SK-N-SH (cell line): ENCODE results near the gene WWTR1. TPM values are rescaled to one million over a fixed set of nuclear protein-coding genes. Genes with fewer than 3 reads are reported as not detected.

Experiments used
- CTCF ChIA-PET: fragments of 300-600, 350-600 bp; formaldehyde crosslinking; extraction: SDS; loops from one replicate; lab custom pipeline; 2021; lab: Yijun Ruan, JAX
- POLR2A ChIA-PET: fragments of 350-600 bp; sonication (Branson Sonifier 250); formaldehyde crosslinking; extraction: SDS; loops from one replicate; lab custom pipeline; 2020; ENCODE audit warnings: antibody characterized with exemption, inconsistent platforms; lab: Yijun Ruan, JAX
- DNase-seq: peaks from one replicate; pipeline ENCODE4 v3.0.0; 2012
- H2AFZ ChIP-seq: fragments of 200-600 bp; sonication (generic); 2 replicates; pipeline ENCODE4 v1.8.1; 2016; ENCODE audit warnings: antibody characterized with exemption, mild to moderate bottlenecking, low read depth
- H3F3A ChIP-seq: fragments of 200-600 bp; sonication (generic); replicated peaks from 2 replicates; pipeline ENCODE3; 2016; ENCODE audit warnings: antibody characterized with exemption, mild to moderate bottlenecking; ENCODE audit not compliant: insufficient read depth
- H3K27ac ChIP-seq, 2 experiments: fragments of 200-500 bp in 1 of 2; fragments of 200-600 bp in 1 of 2; sonication (Bioruptor generic) in 1 of 2; sonication (generic), shearing (Covaris generic) in 1 of 2; 2 replicates each; pipeline versions ENCODE4 v1.5.1 to v1.6.1; 2014 to 2016; ENCODE audit warnings: low read depth in 2 of 2, inconsistent platforms in 1 of 2, low read length in 1 of 2, mild to moderate bottlenecking in 1 of 2, mixed read lengths in 1 of 2
- H3K27me3 ChIP-seq: fragments of 200-600 bp; sonication (generic), shearing (Covaris generic); 2 replicates; pipeline ENCODE4 v1.6.1; 2016; ENCODE audit warnings: mixed run types; ENCODE audit not compliant: insufficient read depth
- H3K36me3 ChIP-seq, 2 experiments: fragments of 200-500 bp in 1 of 2; fragments of 200-600 bp in 1 of 2; sonication (Bioruptor generic) in 1 of 2; sonication (generic) in 1 of 2; replicated peaks in 1 of 2; 2 replicates each; pipeline versions ENCODE3 to v1.5.1; 2014 to 2016; ENCODE audit warnings: low read length in 1 of 2, mild to moderate bottlenecking in 1 of 2; ENCODE audit not compliant: insufficient read depth in 2 of 2, control insufficient read depth in 1 of 2
- H3K4me1 ChIP-seq, 2 experiments: fragments of 200-500 bp in 1 of 2; fragments of 200-600 bp in 1 of 2; sonication (Bioruptor generic) in 1 of 2; sonication (generic), shearing (Covaris generic) in 1 of 2; 2 replicates each; pipeline versions ENCODE4 v1.5.1 to v1.6.1; 2014 to 2016; ENCODE audit warnings: low read depth in 1 of 2, low read length in 1 of 2, mixed run types in 1 of 2; ENCODE audit not compliant: insufficient read depth in 2 of 2, control insufficient read depth in 1 of 2
- H3K4me2 ChIP-seq: fragments of 200-600 bp; sonication (generic), shearing (Covaris generic); 2 replicates; pipeline ENCODE4 v1.6.1; 2017; ENCODE audit warnings: mixed run types
- H3K4me3 ChIP-seq, 2 experiments: fragments of 200-500 bp in 1 of 2; fragments of 200-600 bp in 1 of 2; sonication (Bioruptor generic) in 1 of 2; sonication (generic), shearing (Covaris generic) in 1 of 2; 2 replicates each; pipeline versions ENCODE4 v1.5.1 to v1.8.1; 2014 to 2016; ENCODE audit warnings: low read depth in 2 of 2, inconsistent platforms in 1 of 2, low read length in 1 of 2, mild to moderate bottlenecking in 1 of 2, mixed read lengths in 1 of 2, moderate library complexity in 1 of 2
- H3K79me2 ChIP-seq: fragments of 200-600 bp; sonication (generic); 2 replicates; pipeline ENCODE4 v1.8.1; 2017; ENCODE audit warnings: mild to moderate bottlenecking; ENCODE audit not compliant: insufficient read depth
- H3K9ac ChIP-seq: fragments of 200-600 bp; sonication (generic); 2 replicates; pipeline ENCODE4 v1.6.1; 2017; ENCODE audit warnings: mixed run types
- H3K9me2 ChIP-seq: fragments of 200-600 bp; sonication (generic); 2 replicates; pipeline ENCODE4 v1.6.1; 2017; ENCODE audit warnings: mixed run types
- H3K9me3 ChIP-seq: fragments of 200-600 bp; sonication (generic); 2 replicates; pipeline ENCODE4 v1.6.1; 2017; ENCODE audit warnings: mixed run types, mild to moderate bottlenecking, moderate library complexity
- H4K20me1 ChIP-seq: fragments of 200-600 bp; sonication (generic); 2 replicates; pipeline ENCODE4 v1.6.1; 2017; ENCODE audit warnings: mild to moderate bottlenecking, mixed run types; ENCODE audit not compliant: insufficient read depth
- CHD2 ChIP-seq: fragments of 150-350 bp; IDR thresholded peaks from 2 replicates; pipeline ENCODE4 v1.6.1; 2018; ENCODE audit warnings: low read length; ENCODE audit not compliant: partially characterized antibody
- CTCF ChIP-seq: fragments of 200-600 bp; sonication (generic); IDR thresholded peaks from 2 replicates; pipeline ENCODE4 v1.6.1; 2017; ENCODE audit warnings: antibody characterized with exemption, mild to moderate bottlenecking, moderate library complexity
- EP300 ChIP-seq, 2 experiments: IDR thresholded peaks; 2 replicates each; pipeline versions ENCODE4 v1.4.0 to v1.6.1; 2012; ENCODE audit warnings: borderline replicate concordance in 1 of 2, low read depth in 1 of 2, low read length in 1 of 2
- FOXJ3 ChIP-seq: sonication (generic); formaldehyde crosslinking; IDR thresholded peaks from 2 replicates; pipeline ENCODE4 v1.5.1; 2020; ENCODE audit warnings: mild to moderate bottlenecking, missing genetic modification reagents
- FOXM1 ChIP-seq: IDR thresholded peaks from 2 replicates; pipeline ENCODE4 v1.4.0; 2012; ENCODE audit warnings: low read depth, mild to moderate bottlenecking
- GATA2 ChIP-seq: sonication (generic); formaldehyde crosslinking; IDR thresholded peaks from 2 replicates; pipeline ENCODE4 v1.5.0; 2020; ENCODE audit warnings: mild to moderate bottlenecking, missing genetic modification reagents
- IRF3 ChIP-seq: fragments of 150-350 bp; IDR thresholded peaks from 2 replicates; pipeline ENCODE4 v1.6.1; 2016; ENCODE audit warnings: mild to moderate bottlenecking, low read depth, low read length
- MEF2A ChIP-seq: IDR thresholded peaks from 2 replicates; pipeline ENCODE4 v1.4.0; 2012; ENCODE audit warnings: low read depth, borderline replicate concordance
- NRF1 ChIP-seq: IDR thresholded peaks from 2 replicates; pipeline ENCODE4 v1.6.1; 2012; ENCODE audit warnings: low read depth, mild to moderate bottlenecking, low read length
- RAD21 ChIP-seq: IDR thresholded peaks from 2 replicates; pipeline ENCODE4 v1.6.1; 2012; ENCODE audit warnings: mild to moderate bottlenecking, low read length
- RFX5 ChIP-seq: IDR thresholded peaks from 2 replicates; pipeline ENCODE4 v1.6.1; 2012; ENCODE audit warnings: mild to moderate bottlenecking, improper control_type of control experiment, low read length
- RXRA ChIP-seq: IDR thresholded peaks from 2 replicates; pipeline ENCODE4 v1.4.0; 2012; ENCODE audit warnings: low read depth, mild to moderate bottlenecking, borderline replicate concordance
- SIN3A ChIP-seq: IDR thresholded peaks from 2 replicates; pipeline ENCODE4 v1.6.1; 2012; ENCODE audit warnings: low read depth, mild to moderate bottlenecking, low read length, moderate library complexity, borderline replicate concordance
- SMC3 ChIP-seq: IDR thresholded peaks from 2 replicates; pipeline ENCODE4 v1.6.1; 2012; ENCODE audit warnings: low read depth, low read length, improper control_type of control experiment
- TAF1 ChIP-seq: IDR thresholded peaks from 2 replicates; pipeline ENCODE4 v1.6.1; 2012; ENCODE audit warnings: low read depth, mild to moderate bottlenecking, low read length, moderate library complexity, borderline replicate concordance
- TCF12 ChIP-seq: IDR thresholded peaks from 2 replicates; pipeline ENCODE4 v1.4.0; 2012
- YY1 ChIP-seq: IDR thresholded peaks from 2 replicates; pipeline ENCODE4 v1.4.0; 2012; ENCODE audit warnings: low read depth, mild to moderate bottlenecking
- WGBS: methylation state at CpG from one replicate; pipeline ENCODE4 v1.1.6; 2017; ENCODE audit warnings: low lambda C conversion rate; 5-methylcytosine and 5-hydroxymethylcytosine counted together
- polyA plus RNA-seq, 3 experiments: library from polyadenylated mRNA; depleted of rRNA; stranded (reverse); fragments of >200 nt; gene quantifications; 2 replicates each; pipeline ENCODE4 v1.2.3, GENCODE V29; 2012
- TF ChIP-seq, protein P1 (sequence below): IDR thresholded peaks from 2 replicates; pipeline ENCODE4 v1.4.0; 2012; ENCODE audit warnings: low read depth, borderline replicate concordance
- TF ChIP-seq, protein P2 (sequence below): fragments of 150-350 bp; IDR thresholded peaks from 2 replicates; pipeline ENCODE4 v1.6.1; 2017; ENCODE audit warnings: antibody characterized with exemption, low read length, low read depth, borderline replicate concordance

WWTR1 gene
- polyA plus RNA-seq, 1 of the 3 experiments (the other 2 are of a cell fraction), result 60.6 TPM

DNA sequence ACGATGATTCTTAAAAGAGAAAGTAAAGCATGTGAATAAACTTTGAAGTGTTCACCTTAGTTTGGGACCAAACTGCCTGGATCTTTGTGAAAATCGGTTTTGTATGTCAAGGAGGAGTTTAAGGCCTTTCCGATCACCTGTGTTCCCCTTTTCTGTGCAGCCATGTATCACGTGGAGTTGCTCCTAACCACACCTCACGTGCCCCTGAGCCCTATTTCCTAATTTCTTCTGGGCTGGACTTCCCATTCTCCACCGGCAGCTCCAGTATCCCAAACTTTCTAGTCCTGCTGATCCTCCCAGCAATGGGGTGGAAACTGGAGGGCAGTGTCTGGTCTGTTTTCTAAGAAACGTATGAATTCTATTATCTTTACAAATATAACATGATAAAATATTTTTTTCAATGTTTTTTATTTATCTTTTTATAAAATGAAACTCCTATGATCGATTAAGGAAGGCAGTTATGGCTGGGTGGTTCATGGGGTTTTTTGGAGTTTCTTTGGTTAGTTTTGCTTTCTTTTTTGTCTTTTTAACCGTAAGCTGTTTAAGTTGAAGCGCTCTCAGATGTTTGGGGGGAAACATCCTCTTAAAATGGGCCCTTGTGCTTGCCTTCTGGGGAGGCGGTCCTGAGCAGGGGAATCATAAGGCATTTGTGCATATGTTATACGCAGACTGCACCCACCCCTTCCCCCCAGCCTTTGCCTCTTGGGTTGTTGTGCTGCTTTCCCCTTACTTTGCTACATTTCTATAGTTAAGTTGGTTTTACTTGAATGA is 43.6 kb upstream of the WWTR1 start:
- ChIA-PET POLR2A (no interaction called here), CTCF (interaction anchor here (0.7 kb wide), 1 partner anchor 133 kb away, joined by 3 read pairs; no protein-coding TSS in a partner anchor)
- Histone ChIP-seq H3K79me2 (no peaks in the 10 kb centered on the region), H3F3A (peaks cover 10% of the 10 kb centered on the region), H3K9me2 (no peaks in the 10 kb centered on the region), H3K9me3 (no peaks in the 10 kb centered on the region), H3K36me3 (no peaks in the 10 kb centered on the region), H4K20me1 (no peaks in the 10 kb centered on the region), H3K27ac (no peak overlapping the region), H2AFZ (no peak overlapping the region), H3K27me3 (no peaks in the 10 kb centered on the region), H3K4me3 (no peak overlapping the region), H3K9ac (no peak overlapping the region), H3K4me2 (no peak overlapping the region), H3K4me1 (peaks cover 2 to 9% of the 10 kb centered on the region in 2 experiments; a peak in 2 of 4 replicates)
- TF ChIP-seq GATA2 (CRISPR knock-in tag), result no peak
- TF ChIP-seq, protein P1, sequence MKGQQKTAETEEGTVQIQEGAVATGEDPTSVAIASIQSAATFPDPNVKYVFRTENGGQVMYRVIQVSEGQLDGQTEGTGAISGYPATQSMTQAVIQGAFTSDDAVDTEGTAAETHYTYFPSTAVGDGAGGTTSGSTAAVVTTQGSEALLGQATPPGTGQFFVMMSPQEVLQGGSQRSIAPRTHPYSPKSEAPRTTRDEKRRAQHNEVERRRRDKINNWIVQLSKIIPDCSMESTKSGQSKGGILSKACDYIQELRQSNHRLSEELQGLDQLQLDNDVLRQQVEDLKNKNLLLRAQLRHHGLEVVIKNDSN, result no peak
- TF ChIP-seq, protein P2, sequence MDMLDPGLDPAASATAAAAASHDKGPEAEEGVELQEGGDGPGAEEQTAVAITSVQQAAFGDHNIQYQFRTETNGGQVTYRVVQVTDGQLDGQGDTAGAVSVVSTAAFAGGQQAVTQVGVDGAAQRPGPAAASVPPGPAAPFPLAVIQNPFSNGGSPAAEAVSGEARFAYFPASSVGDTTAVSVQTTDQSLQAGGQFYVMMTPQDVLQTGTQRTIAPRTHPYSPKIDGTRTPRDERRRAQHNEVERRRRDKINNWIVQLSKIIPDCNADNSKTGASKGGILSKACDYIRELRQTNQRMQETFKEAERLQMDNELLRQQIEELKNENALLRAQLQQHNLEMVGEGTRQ, result no peak
- no peak for TF ChIP-seq RFX5
- no peak for TF ChIP-seq SMC3
- no peak for TF ChIP-seq TCF12
- TF ChIP-seq NRF1, result no peak
- no peak for TF ChIP-seq CTCF
- no peak for TF ChIP-seq RAD21
- TF ChIP-seq CHD2, result no peak
- WGBS, result 84% methylated on average over 12 of the region's 12 CpGs
- no peak for DNase-seq

DNA sequence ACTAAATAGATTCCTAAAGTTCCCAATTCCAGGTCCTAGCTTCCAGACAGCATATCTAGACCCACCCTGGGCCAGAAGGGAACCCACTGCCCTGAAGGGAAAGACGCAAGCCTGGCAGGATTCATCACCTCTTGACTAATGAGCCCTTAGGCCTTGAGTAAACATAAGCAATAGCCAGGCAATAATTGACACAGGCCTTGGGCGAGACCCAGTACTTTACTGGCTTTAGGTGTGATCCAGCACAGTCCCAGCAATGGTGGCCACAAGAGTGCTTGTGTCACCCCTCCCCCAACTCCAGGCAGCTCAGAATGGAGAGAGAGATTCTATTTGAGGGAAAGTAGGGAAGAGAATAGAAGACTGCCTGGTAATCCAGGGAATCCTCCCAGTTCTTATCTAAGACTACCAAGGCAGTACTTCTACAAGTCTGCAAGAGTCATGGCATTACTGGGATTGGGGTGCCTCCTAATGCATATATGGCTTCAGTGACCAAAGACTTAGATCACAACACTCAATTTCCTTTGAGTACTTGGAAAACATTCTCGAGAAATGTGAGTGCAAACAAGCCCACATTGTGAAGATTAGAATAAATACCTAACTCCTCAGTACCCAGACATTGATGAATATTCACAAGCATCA is 30.4 kb upstream of the WWTR1 start:
- 74% methylated on average over 2 of the region's 3 CpGs for WGBS
- no peaks in the 10 kb centered on the region for H3K9me3 ChIP-seq
- no peaks in the 10 kb centered on the region for H3K9me2 ChIP-seq
- CTCF ChIA-PET, result interaction anchor here (1.1 to 1.3 kb wide), 2 partner anchors 17 to 26 kb away, joined by 3 read pairs; no protein-coding TSS in a partner anchor
- peaks cover 0 to 2% of the 10 kb centered on the region in 2 experiments for H3K36me3 ChIP-seq
- H3K9ac ChIP-seq, result no peak overlapping the region
- no peaks in the 10 kb centered on the region for H3K79me2 ChIP-seq
- no peaks in the 10 kb centered on the region for H3K4me1 ChIP-seq
- H2AFZ ChIP-seq, result no peak overlapping the region
- no peaks in the 10 kb centered on the region for H3K27me3 ChIP-seq
- POLR2A ChIA-PET, result no interaction called here
- H3K27ac ChIP-seq, result no peak overlapping the region
- no peak overlapping the region for H3K4me2 ChIP-seq
- no peak for DNase-seq
- H4K20me1 ChIP-seq, result no peaks in the 10 kb centered on the region
- no peaks in the 10 kb centered on the region for H3F3A ChIP-seq
- H3K4me3 ChIP-seq, result no peak overlapping the region
- TF ChIP-seq, protein P1, result no peak
- TF ChIP-seq SIN3A, result no peak
- no peak for TF ChIP-seq RFX5
- no peak for TF ChIP-seq TCF12
- no peak for TF ChIP-seq CHD2
- no peak for TF ChIP-seq YY1
- no peak for TF ChIP-seq TAF1
- TF ChIP-seq MEF2A, result no peak
- no peak for TF ChIP-seq EP300 (IDR thresholded peaks at IDR 0.05; ENCODE audit: borderline replicate concordance in 1 of 2, low read depth in 1 of 2, low read length in 1 of 2)
- no peak for TF ChIP-seq NRF1
- TF ChIP-seq GATA2 (CRISPR knock-in tag), result no peak
- no peak for TF ChIP-seq IRF3
- TF ChIP-seq FOXM1, result no peak
- no peak for TF ChIP-seq SMC3
- TF ChIP-seq FOXJ3 (CRISPR knock-in tag), result no peak
- no peak for TF ChIP-seq RXRA
